ENCODE measurements around the gene FBXW12.
"Not testable (repeated sequence)": the region's sequence is repeated elsewhere in the genome, so short reads cannot be mapped to it uniquely, and the experiment has no call there.

The FBXW12 gene, protein sequence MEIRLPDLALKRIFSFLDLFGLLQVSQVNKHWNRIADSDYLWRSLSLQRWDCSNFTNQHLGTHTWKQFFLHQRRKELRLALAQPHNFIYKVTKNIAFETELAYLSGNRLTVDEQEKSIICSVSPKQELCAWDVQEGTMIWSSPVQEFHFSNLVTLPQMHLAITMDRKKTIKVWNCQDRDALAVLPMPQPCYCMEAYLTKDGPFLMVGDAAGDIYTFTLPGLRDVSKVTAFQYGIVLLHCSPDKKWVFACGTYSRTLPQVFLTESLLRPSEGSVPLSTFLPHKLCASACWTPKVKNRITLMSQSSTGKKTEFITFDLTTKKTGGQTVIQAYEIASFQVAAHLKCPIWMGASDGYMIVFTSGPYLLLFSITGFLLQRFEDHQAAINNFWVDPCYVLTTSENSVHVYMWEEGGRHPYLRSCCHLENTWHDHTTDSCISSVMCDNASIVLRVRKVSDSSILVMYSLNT

DNA sequence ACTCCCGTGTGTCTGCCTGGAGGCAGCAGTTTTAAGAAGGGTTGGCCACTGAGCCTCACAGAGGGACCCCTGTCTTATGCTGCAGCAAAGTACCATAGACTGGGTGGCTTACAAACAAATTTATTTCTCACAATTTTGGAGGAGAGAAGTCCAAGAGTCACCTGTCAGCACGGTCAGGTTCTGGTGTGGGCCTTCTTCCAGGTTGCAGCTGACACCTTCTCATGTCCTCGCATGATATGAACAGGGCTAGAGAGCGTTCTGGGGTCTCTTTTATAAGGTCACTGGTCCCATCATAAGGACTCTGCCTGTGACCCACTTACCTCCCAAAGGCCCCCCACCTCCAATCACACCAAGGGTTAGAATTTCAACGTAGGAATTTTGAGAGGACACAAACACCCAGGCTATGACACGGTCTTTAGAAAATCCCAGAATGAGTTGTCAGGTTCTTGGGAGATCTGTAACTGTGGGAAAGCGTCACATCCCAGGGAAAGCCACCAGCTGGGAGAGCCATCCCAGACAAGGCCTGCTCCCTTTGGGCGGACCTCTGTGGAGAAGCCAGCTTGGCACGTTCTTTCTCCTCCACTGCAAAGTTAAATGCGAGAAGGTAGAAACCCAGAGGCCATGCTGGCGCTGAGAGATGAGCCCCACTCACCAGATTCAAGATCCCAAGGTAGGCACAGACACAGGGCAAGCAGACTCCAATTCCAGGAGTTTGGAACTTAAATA, at the start of gene FBXW12:
TSS of gene FBXW12 (plus strand) at position 569 of the 726 bp plus-strand sequence. CDS start 549 bp downstream, outside the sequence.
- no peak for DNase-seq (ENCODE audit: low read depth in 2 of 2, low spot score in 1 of 2)

DNA sequence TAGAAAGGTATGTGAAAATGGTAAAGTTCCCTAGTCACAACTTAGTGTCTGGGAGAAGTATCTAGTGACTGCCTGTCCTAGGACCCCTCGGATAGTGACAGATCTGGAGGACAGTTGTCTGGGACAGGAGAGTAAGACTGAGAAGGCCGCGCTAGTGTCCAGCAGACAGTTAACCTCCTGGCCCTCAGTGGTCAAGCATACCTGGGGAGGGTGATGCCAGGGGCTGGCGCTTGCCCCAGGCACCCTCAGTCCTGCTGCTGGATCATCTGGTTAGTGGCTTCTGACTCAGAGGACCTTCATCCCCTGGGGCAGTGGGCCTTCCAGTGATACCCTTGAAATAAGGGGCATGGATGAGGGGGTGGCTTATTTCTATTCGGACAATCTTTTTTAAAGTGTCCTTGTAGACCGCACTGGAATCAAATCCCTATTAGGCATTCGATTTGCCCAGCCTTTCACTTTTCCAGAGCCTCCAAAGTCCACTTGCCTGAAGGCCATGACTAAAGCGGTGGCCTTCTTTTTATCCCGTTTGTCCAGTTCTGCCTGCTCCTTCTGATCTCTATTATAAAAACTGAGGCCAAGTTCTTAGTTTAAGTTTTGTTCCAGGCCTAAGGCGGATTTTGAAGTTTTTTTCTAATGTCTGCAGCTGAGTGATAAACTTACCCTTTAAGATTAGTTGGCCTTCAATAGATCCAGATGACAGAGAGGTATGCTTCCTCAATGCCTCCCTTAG, 40.1 kb upstream of the FBXW12 start:
- not testable (repeated sequence) for DNase-seq (ENCODE audit: low read depth in 2 of 2, low spot score in 1 of 2)

GRCh38 chr3:48333346-48334245, 38.4 kb upstream of the FBXW12 start, which contains the start of gene SPINK8:
TSS of gene SPINK8 (minus strand) at chr3:48333661. CDS start at chr3:48328341, 5,320 bp downstream.
- not testable (repeated sequence) for DNase-seq (ENCODE audit: low read depth in 2 of 2, low spot score in 1 of 2)

GRCh38 chr3:48334605-48335004, 37.4 kb upstream of the FBXW12 start:
- no peak for DNase-seq (ENCODE audit: low read depth in 2 of 2, low spot score in 1 of 2)

DNA sequence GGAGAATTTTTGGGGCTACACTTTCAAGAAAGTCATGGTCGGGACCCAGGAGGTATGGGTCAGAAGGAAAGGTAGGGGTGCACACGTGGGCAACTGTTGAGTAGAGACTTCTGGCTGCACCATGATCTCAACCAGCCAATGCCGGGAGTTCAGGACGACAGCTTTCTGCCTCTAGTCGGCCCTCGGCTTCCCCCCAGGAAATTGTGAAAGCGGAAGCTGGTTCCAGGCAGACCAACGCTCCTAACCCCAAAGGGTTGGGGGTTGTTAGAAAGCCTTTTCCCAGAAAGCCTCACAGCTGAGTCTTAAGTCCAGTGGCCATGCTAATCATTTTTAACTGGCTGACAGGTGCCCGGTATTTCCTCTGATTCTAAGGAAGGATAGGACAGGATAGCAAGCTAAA, 36.7 kb upstream of the FBXW12 start:
- not testable (repeated sequence) for DNase-seq (ENCODE audit: low read depth in 2 of 2, low spot score in 1 of 2)

GRCh38 chr3:48337536-48337935, 34.5 kb upstream of the FBXW12 start:
- DNase-seq (ENCODE audit: low read depth in 2 of 2, low spot score in 1 of 2), result not testable (repeated sequence)

DNA sequence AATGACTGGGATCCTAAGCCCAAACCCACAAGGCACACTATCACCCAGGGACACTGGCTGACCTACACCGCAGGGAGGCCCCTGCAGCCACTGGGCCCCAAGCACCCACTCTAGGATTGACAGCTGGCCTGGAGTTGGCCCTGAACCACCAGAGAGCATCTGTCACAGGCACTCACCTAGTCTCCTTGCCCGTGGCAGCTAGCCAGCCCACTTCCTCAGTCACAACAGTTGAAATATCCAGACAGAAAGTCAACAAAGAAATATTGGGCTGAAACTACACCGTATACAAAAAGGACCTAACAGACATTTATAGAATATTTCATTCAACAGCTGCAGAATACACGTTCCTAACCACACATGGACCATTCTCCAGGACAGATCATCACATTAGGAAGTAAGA, 33.4 kb upstream of the FBXW12 start:
- DNase-seq (ENCODE audit: low read depth in 2 of 2, low spot score in 1 of 2), result no peak

GRCh38 chr3:48343432-48343831, 28.6 kb upstream of the FBXW12 start:
- no peak for DNase-seq (ENCODE audit: low read depth in 2 of 2, low spot score in 1 of 2)

GRCh38 chr3:48344867-48345507, 27.0 kb upstream of the FBXW12 start:
- DNase-seq (ENCODE audit: low read depth in 2 of 2, low spot score in 1 of 2), result no peak

- DNase-seq (ENCODE audit: low read depth in 2 of 2, low spot score in 1 of 2), result no peak
These were observed 26.0 kb upstream of the FBXW12 start for GRCh38 chr3:48345946-48346572.

- DNase-seq (ENCODE audit: low read depth in 2 of 2, low spot score in 1 of 2), result no peak
These were observed 24.5 kb upstream of the FBXW12 start for GRCh38 chr3:48347500-48347899.

DNA sequence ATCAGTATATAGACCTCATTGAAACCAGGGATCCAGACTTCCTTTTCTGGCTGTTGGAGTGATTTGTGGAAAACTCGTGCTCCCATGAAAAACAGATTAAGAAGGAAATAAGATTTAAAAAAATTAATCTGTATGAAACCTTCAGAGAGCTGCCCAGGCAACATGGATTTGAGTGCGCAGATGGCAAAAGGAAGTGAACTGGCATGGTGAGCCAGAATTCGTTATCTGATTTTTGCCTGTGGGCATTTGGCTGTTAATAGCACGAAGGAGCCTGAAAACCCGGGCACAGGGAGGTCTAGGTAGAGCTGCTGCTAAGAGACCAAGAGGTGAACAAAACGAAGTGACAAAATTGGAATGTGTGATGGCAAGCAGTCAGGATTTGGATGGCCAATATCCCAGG, 19.5 kb upstream of the FBXW12 start:
- no peak for DNase-seq (ENCODE audit: low read depth in 2 of 2, low spot score in 1 of 2)

DNA sequence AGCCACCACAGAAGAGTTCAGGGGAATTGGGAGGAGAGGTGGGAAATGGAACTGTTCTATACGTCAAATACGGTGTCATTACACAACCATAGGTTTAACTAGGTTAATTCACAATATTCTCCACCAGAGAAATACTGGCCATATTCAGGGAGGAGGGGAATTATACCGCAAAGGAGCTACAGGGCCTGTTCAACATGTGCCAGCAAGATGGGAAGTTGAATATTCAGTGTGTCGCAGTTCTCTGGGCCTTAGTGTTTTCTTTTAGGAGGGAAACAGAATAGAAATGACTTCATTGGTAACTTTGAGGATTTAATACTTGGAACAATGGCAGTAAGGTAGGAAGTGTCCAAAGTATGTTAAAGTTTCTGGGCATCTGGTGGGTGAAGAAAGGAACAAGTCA, 18.0 kb upstream of the FBXW12 start:
- no peak for DNase-seq (ENCODE audit: low read depth in 2 of 2, low spot score in 1 of 2)

- DNase-seq (ENCODE audit: low read depth in 2 of 2, low spot score in 1 of 2), result no peak
These were observed 15.6 kb upstream of the FBXW12 start for GRCh38 chr3:48356419-48356818.

DNA sequence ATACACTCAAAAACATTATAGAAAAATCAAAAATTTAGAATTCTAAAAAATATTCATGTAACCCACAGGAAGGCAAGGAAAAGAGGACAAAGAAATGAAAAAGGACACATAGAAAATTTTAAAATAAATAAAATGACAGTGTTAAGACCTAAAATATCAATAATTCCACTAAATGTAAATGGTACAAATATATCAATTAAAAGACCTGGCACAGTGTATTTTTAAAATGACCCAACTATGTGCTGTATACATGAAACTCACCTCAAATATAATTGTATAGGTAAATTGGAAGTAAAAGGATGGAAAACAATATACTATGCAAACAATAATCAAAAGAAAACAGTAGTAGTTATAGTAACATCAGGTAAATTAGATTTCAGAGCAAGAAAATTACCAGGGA, 10.1 kb upstream of the FBXW12 start:
- DNase-seq (ENCODE audit: low read depth in 2 of 2, low spot score in 1 of 2), result no peak

GRCh38 chr3:48364840-48365239, 7.2 kb upstream of the FBXW12 start:
- DNase-seq (ENCODE audit: low read depth in 2 of 2, low spot score in 1 of 2), result no peak

DNA sequence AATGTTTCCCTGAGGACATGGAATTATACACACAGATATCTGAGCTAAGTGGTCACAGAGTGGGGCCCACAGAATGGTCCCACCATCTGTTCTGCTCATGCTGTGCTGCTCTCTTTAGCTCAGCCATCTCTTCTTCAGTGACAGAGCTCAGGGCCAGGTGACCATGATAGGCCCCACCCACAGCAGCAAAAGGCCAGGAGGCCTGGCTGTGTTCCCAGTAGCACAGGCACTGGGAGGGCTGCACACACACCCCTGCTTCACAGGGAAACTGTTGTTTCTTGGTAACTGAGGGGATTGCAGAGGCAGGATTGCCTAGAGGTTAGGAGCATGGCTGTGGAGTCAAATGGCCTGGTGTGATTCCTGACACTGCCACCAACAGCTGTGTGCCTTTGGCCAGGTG, 4.8 kb upstream of the FBXW12 start:
- DNase-seq (ENCODE audit: low read depth in 2 of 2, low spot score in 1 of 2), result no peak

GRCh38 chr3:48369693-48370332, 2.2 kb upstream of the FBXW12 start:
- DNase-seq (ENCODE audit: low read depth in 2 of 2, low spot score in 1 of 2), result no peak

DNA sequence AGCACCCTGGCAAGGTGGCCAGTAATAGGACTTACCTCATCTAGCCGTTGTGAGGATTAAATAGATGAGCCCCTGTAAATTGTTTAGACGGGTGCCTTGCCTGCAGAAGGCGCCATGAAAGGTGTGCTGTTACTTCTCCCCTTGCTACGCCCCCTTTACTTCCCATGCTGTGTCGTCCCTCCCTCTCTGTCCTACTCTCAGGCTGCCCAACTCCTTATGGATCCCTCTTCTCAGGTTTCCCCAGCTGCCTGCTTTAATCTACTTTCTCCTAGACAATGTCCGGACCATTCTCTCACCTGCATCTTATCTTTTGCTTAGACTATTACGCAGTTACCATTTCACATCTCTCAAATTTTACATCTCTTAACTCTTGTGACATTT, 1.7 kb upstream of the FBXW12 start:
- no peak for DNase-seq (ENCODE audit: low read depth in 2 of 2, low spot score in 1 of 2)
